Panc1 (cell line): ENCODE measurements around the gene EEIG1. TPM values are rescaled to one million over a fixed set of nuclear protein-coding genes. Genes with fewer than 3 reads are reported as not detected.

Experiments used
- ATAC-seq: fragments of 200-7000 bp; cut with Tn5 transposase; 2 replicates; pipeline ENCODE4 v1.9.1; 2020; ENCODE audit warnings: mild to moderate bottlenecking, moderate library complexity
- BruUV-seq: library from RNA; stranded (reverse); fragments of 400-500 nt; replicated peaks from 2 replicates; lab custom pipeline; 2021; lab: Mats Ljungman, UMichigan
- CTCF ChIA-PET: fragments of 300-600 bp; sonication (Branson Sonifier 250); formaldehyde crosslinking; loops from one replicate; lab custom pipeline; 2022; ENCODE audit warnings: antibody characterized with exemption; lab: Charles Lee
- POLR2A ChIA-PET: fragments of 300-600 bp; sonication (Branson Sonifier 250); formaldehyde crosslinking; loops from one replicate; lab custom pipeline; 2022; ENCODE audit warnings: antibody characterized with exemption; lab: Charles Lee
- DNase-seq: peaks from one replicate; pipeline ENCODE4 v3.0.0-alpha.2; 2010; ENCODE audit warnings: low read depth, low spot score
- H3K27ac ChIP-seq: 2 replicates; pipeline ENCODE4 v1.5.1; 2011; ENCODE audit warnings: mild to moderate bottlenecking, low read length, inconsistent platforms
- H3K27me3 ChIP-seq: fragments of 200-500 bp; sonication (Bioruptor generic); 2 replicates; pipeline ENCODE4 v1.6.0; 2014; ENCODE audit warnings: low read length, inconsistent platforms; ENCODE audit not compliant: control insufficient read depth, insufficient read depth
- H3K36me3 ChIP-seq: fragments of 200-500 bp; sonication (Bioruptor generic); 2 replicates; pipeline ENCODE4 v1.5.1; 2014; ENCODE audit warnings: inconsistent platforms, mild to moderate bottlenecking, low read length, moderate library complexity; ENCODE audit not compliant: control insufficient read depth, insufficient read depth
- H3K4me1 ChIP-seq: 2 replicates; pipeline ENCODE4 v1.5.1; 2011; ENCODE audit warnings: inconsistent platforms, mild to moderate bottlenecking, low read length, moderate library complexity; ENCODE audit not compliant: control insufficient read depth, insufficient read depth
- H3K4me3 ChIP-seq, 2 experiments: 2 replicates each; pipeline ENCODE4 v1.5.1; 2011 to 2012; ENCODE audit warnings: low read depth in 2 of 2, low read length in 2 of 2, mild to moderate bottlenecking in 2 of 2, inconsistent platforms in 1 of 2, moderate library complexity in 1 of 2
- H3K9me3 ChIP-seq: fragments of 200-500 bp; sonication (Bioruptor generic); 2 replicates; pipeline ENCODE4 v1.5.1; 2014; ENCODE audit warnings: low read depth, mild to moderate bottlenecking, inconsistent platforms, low read length, moderate library complexity; ENCODE audit not compliant: control insufficient read depth, insufficient read depth
- POLR2AphosphoS5 ChIP-seq: IDR thresholded peaks from 2 replicates; pipeline ENCODE4 v1.6.1; 2012; ENCODE audit warnings: mild to moderate bottlenecking, low read depth, low read length, moderate library complexity
- SIN3A ChIP-seq: IDR thresholded peaks from 2 replicates; pipeline ENCODE4 v1.6.1; 2012; ENCODE audit warnings: low read depth, mild to moderate bottlenecking, low read length, moderate library complexity, borderline replicate concordance; ENCODE audit not compliant: insufficient read depth
- TCF7L2 ChIP-seq: IDR thresholded peaks from 2 replicates; pipeline ENCODE4 v1.6.1; 2011; ENCODE audit warnings: mild to moderate bottlenecking, low read depth, low read length, inconsistent platforms
- in situ Hi-C: cut with HindIII; loops from 2 replicates; pipeline ENCODE4 v1.10.0; 2016; ENCODE audit warnings: low sequenced_read_pairs, low pct_unique_long_range_greater_than_20kb
- intact Hi-C: fragments of 100-400 bp; cut with micrococcal nuclease; formaldehyde crosslinking; loops from one replicate; pipeline ENCODE4 v1.10.0; 2022; ENCODE audit not compliant: unreplicated experiment
- total RNA-seq: library from RNA; stranded (reverse); gene quantifications from one replicate; pipeline ENCODE4 v1.2.1, GENCODE V29; 2021; ENCODE audit not compliant: unreplicated experiment
- TF ChIP-seq, protein P1 (sequence below): fragments of 450-650 bp; IDR thresholded peaks from 2 replicates; pipeline ENCODE4 v1.5.1; 2017; ENCODE audit warnings: mild to moderate bottlenecking
- TF ChIP-seq, protein P2 (sequence below), 2 experiments: IDR thresholded peaks; 2 replicates each; pipeline ENCODE4 v1.6.1; 2011 to 2012; ENCODE audit warnings: low read depth in 2 of 2, control low read depth in 1 of 2, low read length in 1 of 2, mild to moderate bottlenecking in 1 of 2, moderate library complexity in 1 of 2; ENCODE audit not compliant: insufficient read depth in 1 of 2

Gene EEIG1
- total RNA-seq, 1 experiment from 2014 or later, result 361 TPM

DNA sequence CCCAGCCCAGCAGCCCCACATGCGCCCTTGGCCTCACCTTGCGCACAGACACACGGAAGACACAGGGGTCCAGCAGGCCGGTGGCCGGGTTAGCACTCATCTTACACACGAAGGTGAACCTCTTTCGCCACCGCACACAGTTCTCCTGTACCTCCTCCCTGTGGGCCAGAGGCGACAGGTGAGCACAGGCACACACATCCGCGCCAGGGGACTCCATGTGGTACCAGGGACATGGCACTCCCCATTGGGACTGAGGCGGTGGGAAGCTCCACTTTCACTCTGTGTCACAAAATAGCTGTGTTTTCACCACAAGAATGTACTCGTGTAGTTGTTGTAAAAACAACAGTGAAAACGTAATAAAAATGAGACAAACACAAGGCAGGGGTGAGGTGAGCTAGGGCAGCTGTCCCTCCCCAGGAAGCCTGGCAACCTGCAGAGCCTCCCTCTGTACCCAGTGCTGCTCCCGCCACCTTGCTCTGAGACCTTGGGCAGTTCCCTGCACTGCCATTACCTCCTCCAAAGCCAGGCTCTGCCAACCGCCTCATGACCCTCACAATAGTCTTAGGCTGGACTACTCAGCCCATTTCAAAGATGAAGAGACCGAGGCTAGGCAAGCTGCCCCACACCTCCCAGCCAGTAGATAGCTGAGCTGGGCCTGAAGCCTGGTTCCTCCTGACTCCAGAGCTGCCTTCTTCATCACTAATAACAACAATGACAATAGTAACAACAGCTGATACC, 26.9 kb downstream of the EEIG1 start:
- H3K27ac ChIP-seq, result peak overlapping the region; percentile 85

DNA sequence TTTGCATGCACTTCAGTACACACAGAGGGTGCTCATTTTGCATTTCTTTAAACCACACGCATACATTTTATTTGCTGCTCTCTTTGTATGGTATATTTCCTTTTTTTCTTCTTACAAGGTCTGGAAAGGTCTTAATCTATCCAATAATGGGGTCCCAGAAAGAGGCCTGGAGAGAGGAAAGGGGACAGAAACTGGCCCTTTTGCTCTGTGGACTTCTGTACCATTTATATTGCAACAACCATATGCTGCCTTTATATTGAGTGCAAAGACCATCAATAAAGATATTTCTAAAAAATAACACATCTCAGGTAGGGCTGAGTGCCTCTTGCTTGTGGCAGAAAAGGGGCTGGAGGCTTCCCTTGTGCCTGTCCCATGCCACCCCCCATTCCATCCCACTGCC, 27.6 kb downstream of the EEIG1 start:
- intact Hi-C loops, result no loop called here

More for the DNA sequence above, 26.9 kb downstream of the EEIG1 start:
- ATAC-seq (no peak), DNase-seq (no peak)
- in situ Hi-C loops (no loop called here), intact Hi-C loops (no loop called here)
- CTCF ChIA-PET, result no interaction called here
- Histone ChIP-seq H3K4me1 (peaks cover 87% of the 10 kb centered on the region), H3K36me3 (no peaks in the 10 kb centered on the region), H3K4me3 (no peak overlapping the region), H3K27me3 (no peaks in the 10 kb centered on the region), H3K9me3 (no peaks in the 10 kb centered on the region)
- no TSS peak for BruUV-seq
- POLR2A ChIA-PET, result no interaction called here
- no peak; the same call in 1 of the 2 replicates for TF ChIP-seq POLR2AphosphoS5
- TF ChIP-seq SIN3A, result no peak
- TF ChIP-seq, protein P1, sequence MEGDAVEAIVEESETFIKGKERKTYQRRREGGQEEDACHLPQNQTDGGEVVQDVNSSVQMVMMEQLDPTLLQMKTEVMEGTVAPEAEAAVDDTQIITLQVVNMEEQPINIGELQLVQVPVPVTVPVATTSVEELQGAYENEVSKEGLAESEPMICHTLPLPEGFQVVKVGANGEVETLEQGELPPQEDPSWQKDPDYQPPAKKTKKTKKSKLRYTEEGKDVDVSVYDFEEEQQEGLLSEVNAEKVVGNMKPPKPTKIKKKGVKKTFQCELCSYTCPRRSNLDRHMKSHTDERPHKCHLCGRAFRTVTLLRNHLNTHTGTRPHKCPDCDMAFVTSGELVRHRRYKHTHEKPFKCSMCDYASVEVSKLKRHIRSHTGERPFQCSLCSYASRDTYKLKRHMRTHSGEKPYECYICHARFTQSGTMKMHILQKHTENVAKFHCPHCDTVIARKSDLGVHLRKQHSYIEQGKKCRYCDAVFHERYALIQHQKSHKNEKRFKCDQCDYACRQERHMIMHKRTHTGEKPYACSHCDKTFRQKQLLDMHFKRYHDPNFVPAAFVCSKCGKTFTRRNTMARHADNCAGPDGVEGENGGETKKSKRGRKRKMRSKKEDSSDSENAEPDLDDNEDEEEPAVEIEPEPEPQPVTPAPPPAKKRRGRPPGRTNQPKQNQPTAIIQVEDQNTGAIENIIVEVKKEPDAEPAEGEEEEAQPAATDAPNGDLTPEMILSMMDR, result no peak
- TF ChIP-seq, protein P2, sequence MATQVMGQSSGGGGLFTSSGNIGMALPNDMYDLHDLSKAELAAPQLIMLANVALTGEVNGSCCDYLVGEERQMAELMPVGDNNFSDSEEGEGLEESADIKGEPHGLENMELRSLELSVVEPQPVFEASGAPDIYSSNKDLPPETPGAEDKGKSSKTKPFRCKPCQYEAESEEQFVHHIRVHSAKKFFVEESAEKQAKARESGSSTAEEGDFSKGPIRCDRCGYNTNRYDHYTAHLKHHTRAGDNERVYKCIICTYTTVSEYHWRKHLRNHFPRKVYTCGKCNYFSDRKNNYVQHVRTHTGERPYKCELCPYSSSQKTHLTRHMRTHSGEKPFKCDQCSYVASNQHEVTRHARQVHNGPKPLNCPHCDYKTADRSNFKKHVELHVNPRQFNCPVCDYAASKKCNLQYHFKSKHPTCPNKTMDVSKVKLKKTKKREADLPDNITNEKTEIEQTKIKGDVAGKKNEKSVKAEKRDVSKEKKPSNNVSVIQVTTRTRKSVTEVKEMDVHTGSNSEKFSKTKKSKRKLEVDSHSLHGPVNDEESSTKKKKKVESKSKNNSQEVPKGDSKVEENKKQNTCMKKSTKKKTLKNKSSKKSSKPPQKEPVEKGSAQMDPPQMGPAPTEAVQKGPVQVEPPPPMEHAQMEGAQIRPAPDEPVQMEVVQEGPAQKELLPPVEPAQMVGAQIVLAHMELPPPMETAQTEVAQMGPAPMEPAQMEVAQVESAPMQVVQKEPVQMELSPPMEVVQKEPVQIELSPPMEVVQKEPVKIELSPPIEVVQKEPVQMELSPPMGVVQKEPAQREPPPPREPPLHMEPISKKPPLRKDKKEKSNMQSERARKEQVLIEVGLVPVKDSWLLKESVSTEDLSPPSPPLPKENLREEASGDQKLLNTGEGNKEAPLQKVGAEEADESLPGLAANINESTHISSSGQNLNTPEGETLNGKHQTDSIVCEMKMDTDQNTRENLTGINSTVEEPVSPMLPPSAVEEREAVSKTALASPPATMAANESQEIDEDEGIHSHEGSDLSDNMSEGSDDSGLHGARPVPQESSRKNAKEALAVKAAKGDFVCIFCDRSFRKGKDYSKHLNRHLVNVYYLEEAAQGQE (IDR thresholded peaks at IDR 0.05; ENCODE audit: insufficient read depth in 1 of 2, low read depth in 2 of 2, low read length in 1 of 2), result no peak
- no peak for TF ChIP-seq TCF7L2

More for the DNA sequence above, 27.6 kb downstream of the EEIG1 start:
- DNase-seq, result no peak
- TF ChIP-seq SIN3A (no peak), POLR2AphosphoS5 (no peak), TCF7L2 (no peak)
- TF ChIP-seq, protein P1, result no peak
- TF ChIP-seq, protein P2 (IDR thresholded peaks at IDR 0.05; ENCODE audit: insufficient read depth in 1 of 2, low read depth in 2 of 2, low read length in 1 of 2), result no peak
- Histone ChIP-seq H3K27me3 (no peaks in the 10 kb centered on the region), H3K4me1 (peaks cover 94% of the 10 kb centered on the region), H3K27ac (peak overlapping the region; percentile 85), H3K36me3 (no peaks in the 10 kb centered on the region), H3K9me3 (no peaks in the 10 kb centered on the region), H3K4me3 (no peak overlapping the region)
- CTCF ChIA-PET, result no interaction called here
- POLR2A ChIA-PET, result interaction anchor here (0.7 kb wide), 1 partner anchor 81 kb away, joined by 4 read pairs; no protein-coding TSS in a partner anchor
- no peak for ATAC-seq
- in situ Hi-C loops, result no loop called here
- no TSS peak for BruUV-seq
